Measurements from ENCODE around the gene SPDL1.

GRCh38 chr5:169646856-169647255, 63.3 kb downstream of the SPDL1 start:
- no peak for TF ChIP-seq CTCF (IDR thresholded peaks at IDR 0.05)
- TF ChIP-seq POLR2A (IDR thresholded peaks at IDR 0.05): no peak

Measured in Peyer's patch (tissue), 4 donors.